HepG2 (cell line): ENCODE data around the gene PFN4. TPM values are rescaled to one million over a fixed set of nuclear protein-coding genes. Genes with fewer than 3 reads are reported as not detected.

Experiments
- AHR ChIP-seq: IDR thresholded peaks from 2 replicates; pipeline ENCODE4 v1.6.1; 2018; ENCODE audit warnings: missing genetic modification reagents, missing compliant biosample characterization
- CHD4 ChIP-seq: fragments of 200-600 bp; sonication (generic); IDR thresholded peaks from 2 replicates; pipeline ENCODE4 v1.7.0; 2017; ENCODE audit warnings: mild to moderate bottlenecking, low read length, borderline replicate concordance
- HNRNPH1 ChIP-seq: fragments of 200-400 bp; formaldehyde crosslinking; optimal IDR thresholded peaks from 2 replicates; pipeline ENCODE3; 2017; ENCODE audit warnings: mild to moderate bottlenecking, low read depth, low read length
- KLF6 ChIP-seq: IDR thresholded peaks from 2 replicates; pipeline ENCODE4 v1.8.0; 2016; ENCODE audit warnings: missing biosample characterization, missing genetic modification reagents
- MZF1 ChIP-seq: sonication (generic); formaldehyde crosslinking; IDR thresholded peaks from 2 replicates; pipeline ENCODE4 v1.8.1; 2023; ENCODE audit warnings: mild to moderate bottlenecking, missing genetic modification reagents, borderline replicate concordance
- NR2F2 ChIP-seq: IDR thresholded peaks from 2 replicates; pipeline ENCODE4 v1.6.1; 2012; ENCODE audit warnings: low read depth, inconsistent platforms, borderline replicate concordance
- ONECUT2 ChIP-seq: sonication (generic); formaldehyde crosslinking; IDR thresholded peaks from 2 replicates; pipeline ENCODE4 v1.4.0; 2020; ENCODE audit warnings: missing genetic modification reagents
- RCOR2 ChIP-seq: IDR thresholded peaks from 2 replicates; pipeline ENCODE4 v1.6.1; 2016; ENCODE audit warnings: missing biosample characterization, missing genetic modification reagents
- RFXANK ChIP-seq: IDR thresholded peaks from 2 replicates; pipeline ENCODE4 v1.6.1; 2016
- RXRB ChIP-seq: IDR thresholded peaks from 2 replicates; pipeline ENCODE4 v1.6.1; 2016; ENCODE audit warnings: borderline replicate concordance, missing genetic modification reagents, missing compliant biosample characterization
- TAF15 ChIP-seq: fragments of 200-400 bp; formaldehyde crosslinking; IDR thresholded peaks from one replicate; pipeline ENCODE4 v1.6.1; 2018; ENCODE audit warnings: mild to moderate bottlenecking, low read depth, low read length; ENCODE audit not compliant: poor library complexity, severe bottlenecking
- TP53 ChIP-seq: sonication (generic); formaldehyde crosslinking; conservative IDR thresholded peaks from 2 replicates; pipeline ENCODE4 v1.4.0; 2020; ENCODE audit warnings: missing genetic modification reagents
- TRIM24 ChIP-seq: sonication (generic); formaldehyde crosslinking; IDR thresholded peaks from 2 replicates; pipeline ENCODE4 v1.8.0; 2022; ENCODE audit warnings: mild to moderate bottlenecking, missing genetic modification reagents
- WIZ ChIP-seq: sonication (generic); formaldehyde crosslinking; IDR thresholded peaks from 2 replicates; pipeline ENCODE4 v1.5.1; 2020; ENCODE audit warnings: mild to moderate bottlenecking, missing genetic modification reagents
- ZBTB7B ChIP-seq: sonication (generic); formaldehyde crosslinking; IDR thresholded peaks from 2 replicates; pipeline ENCODE4 v1.4.0; 2020; ENCODE audit warnings: missing genetic modification reagents
- ZFAT ChIP-seq: sonication (generic); formaldehyde crosslinking; conservative IDR thresholded peaks from 2 replicates; pipeline ENCODE4 v1.8.1; 2023; ENCODE audit warnings: missing genetic modification reagents, inconsistent platforms
- ZNF451 ChIP-seq: sonication (generic); formaldehyde crosslinking; IDR thresholded peaks from 2 replicates; pipeline ENCODE4 v1.5.0; 2020; ENCODE audit warnings: mild to moderate bottlenecking, missing genetic modification reagents
- ZNF501 ChIP-seq: sonication (generic); formaldehyde crosslinking; IDR thresholded peaks from 2 replicates; pipeline ENCODE4 v1.5.1; 2020; ENCODE audit warnings: mild to moderate bottlenecking, moderate library complexity, missing genetic modification reagents
- ZNF674 ChIP-seq: sonication (generic); formaldehyde crosslinking; IDR thresholded peaks from 2 replicates; pipeline ENCODE4 v1.5.0; 2020; ENCODE audit warnings: low read depth, mild to moderate bottlenecking, missing genetic modification reagents
- ZSCAN30 ChIP-seq: sonication (generic); formaldehyde crosslinking; IDR thresholded peaks from 2 replicates; pipeline ENCODE4 v1.5.0; 2020; ENCODE audit warnings: mild to moderate bottlenecking, missing genetic modification reagents
- polyA plus RNA-seq, 8 experiments: library from polyadenylated mRNA; depleted of rRNA in 3 of 8; stranded (reverse) in 7 of 8; unstranded in 1 of 8; fragments of >200 nt; fragmentation: Illumina TruSeq in 4 of 8; extraction: Trizol in 4 of 8; gene quantifications; 2 replicates each; pipeline versions ENCODE4 v1.2.1 to v1.2.3, GENCODE V29; 2011 to 2016; ENCODE audit warnings: low read depth in 4 of 8, missing spikeins in 1 of 8, mixed read lengths in 1 of 8; ENCODE audit not compliant: insufficient read depth in 1 of 8
- total RNA-seq, 5 experiments: library from RNA; depleted of rRNA; stranded (reverse); fragments of >200 nt; fragmentation: Illumina TruSeq; extraction: Trizol; gene quantifications; 2 replicates each; pipeline ENCODE4 v1.2.3, GENCODE V29; 2016; ENCODE audit warnings: low read depth in 1 of 5
- TF ChIP-seq, protein P1 (sequence below): sonication (generic); formaldehyde crosslinking; IDR thresholded peaks from 2 replicates; pipeline ENCODE4 v1.4.0; 2020; ENCODE audit warnings: missing genetic modification reagents
- TF ChIP-seq, protein P2 (sequence below): sonication (generic); formaldehyde crosslinking; IDR thresholded peaks from 2 replicates; pipeline ENCODE4 v1.8.1; 2023; ENCODE audit warnings: mild to moderate bottlenecking, moderate library complexity, missing genetic modification reagents
- TF ChIP-seq, protein P3 (sequence below): sonication (generic); formaldehyde crosslinking; IDR thresholded peaks from 2 replicates; pipeline ENCODE4 v1.5.0; 2020; ENCODE audit warnings: missing genetic modification reagents
- TF ChIP-seq, protein P4 (sequence below): sonication (generic); IDR thresholded peaks from 2 replicates; pipeline ENCODE4 v1.6.1; 2016; ENCODE audit warnings: low read depth, borderline replicate concordance
- TF ChIP-seq, protein P5 (sequence below): sonication (generic); formaldehyde crosslinking; IDR thresholded peaks from 2 replicates; pipeline ENCODE4 v1.4.0; 2020; ENCODE audit warnings: mild to moderate bottlenecking, missing genetic modification reagents, borderline replicate concordance

PFN4 gene
- total and polyA plus RNA-seq, 2 of the 13 experiments (the other 11 are each of a cell fraction or from before 2014, with no cell fraction given) = 0.12 to 0.20 TPM

DNA sequence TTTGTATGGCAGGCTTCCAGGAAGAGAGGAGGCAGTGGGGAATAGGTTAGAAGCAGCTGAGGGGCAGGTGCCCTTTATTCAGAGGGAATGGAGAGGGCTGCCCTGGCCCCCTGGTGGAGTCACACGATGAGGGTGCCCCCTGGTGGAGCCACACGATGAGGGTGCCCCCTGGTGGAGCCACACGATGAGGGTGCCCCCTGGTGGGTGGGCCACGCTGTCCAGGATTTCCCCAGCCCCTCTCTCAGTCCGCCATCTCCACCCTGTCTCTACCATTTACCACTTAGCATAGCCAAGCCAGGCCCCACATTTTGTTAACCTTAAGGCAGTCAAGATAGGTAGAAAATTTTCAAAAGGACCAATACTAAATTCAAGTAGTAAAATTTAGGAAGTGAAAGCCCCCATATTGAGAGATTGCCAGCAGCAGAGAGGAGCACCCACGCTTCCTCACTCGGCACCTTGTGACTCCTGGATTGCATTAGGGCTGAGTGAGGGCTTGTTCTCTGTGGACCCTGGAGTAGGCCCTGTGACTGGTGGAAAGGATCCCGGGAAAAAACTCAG lies 41.4 kb upstream of the PFN4 start (continued):
- TF ChIP-seq, protein P1, sequence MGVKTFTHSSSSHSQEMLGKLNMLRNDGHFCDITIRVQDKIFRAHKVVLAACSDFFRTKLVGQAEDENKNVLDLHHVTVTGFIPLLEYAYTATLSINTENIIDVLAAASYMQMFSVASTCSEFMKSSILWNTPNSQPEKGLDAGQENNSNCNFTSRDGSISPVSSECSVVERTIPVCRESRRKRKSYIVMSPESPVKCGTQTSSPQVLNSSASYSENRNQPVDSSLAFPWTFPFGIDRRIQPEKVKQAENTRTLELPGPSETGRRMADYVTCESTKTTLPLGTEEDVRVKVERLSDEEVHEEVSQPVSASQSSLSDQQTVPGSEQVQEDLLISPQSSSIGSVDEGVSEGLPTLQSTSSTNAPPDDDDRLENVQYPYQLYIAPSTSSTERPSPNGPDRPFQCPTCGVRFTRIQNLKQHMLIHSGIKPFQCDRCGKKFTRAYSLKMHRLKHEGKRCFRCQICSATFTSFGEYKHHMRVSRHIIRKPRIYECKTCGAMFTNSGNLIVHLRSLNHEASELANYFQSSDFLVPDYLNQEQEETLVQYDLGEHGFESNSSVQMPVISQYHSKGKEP (CRISPR knock-in tag) = peak; percentile 40; the same call in 1 of the 2 replicates
- TF ChIP-seq, protein P2, sequence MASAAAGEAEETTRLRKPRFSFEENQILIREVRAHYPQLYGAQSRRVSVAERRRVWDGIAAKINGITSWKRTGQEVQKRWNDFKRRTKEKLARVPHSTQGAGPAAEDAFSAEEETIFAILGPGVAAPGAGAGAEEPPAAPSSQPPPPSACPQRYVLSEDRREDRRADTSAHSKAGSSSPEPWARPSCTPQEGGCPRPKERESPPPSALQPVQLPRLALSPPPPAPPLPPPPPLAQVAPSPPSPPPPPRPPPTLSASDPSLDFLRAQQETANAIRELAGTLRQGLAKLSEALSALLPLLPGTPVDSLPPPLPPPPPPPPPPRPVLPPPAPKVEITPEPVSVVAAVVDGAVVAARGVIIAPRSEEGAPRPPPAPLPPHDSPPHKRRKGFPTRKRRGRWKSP (CRISPR knock-in tag) = no peak; the same call in 1 of the 2 replicates
- TF ChIP-seq ZSCAN30 = no peak
- TF ChIP-seq, protein P3, sequence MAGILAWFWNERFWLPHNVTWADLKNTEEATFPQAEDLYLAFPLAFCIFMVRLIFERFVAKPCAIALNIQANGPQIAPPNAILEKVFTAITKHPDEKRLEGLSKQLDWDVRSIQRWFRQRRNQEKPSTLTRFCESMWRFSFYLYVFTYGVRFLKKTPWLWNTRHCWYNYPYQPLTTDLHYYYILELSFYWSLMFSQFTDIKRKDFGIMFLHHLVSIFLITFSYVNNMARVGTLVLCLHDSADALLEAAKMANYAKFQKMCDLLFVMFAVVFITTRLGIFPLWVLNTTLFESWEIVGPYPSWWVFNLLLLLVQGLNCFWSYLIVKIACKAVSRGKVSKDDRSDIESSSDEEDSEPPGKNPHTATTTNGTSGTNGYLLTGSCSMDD (CRISPR knock-in tag) = no peak
- TF ChIP-seq ZNF674 = no peak
- no peak for TF ChIP-seq CHD4
- TF ChIP-seq MZF1 (CRISPR knock-in tag) = no peak
- no peak for TF ChIP-seq TAF15
- TF ChIP-seq RFXANK (CRISPR knock-in tag) = no peak
- no peak for TF ChIP-seq RCOR2 (CRISPR knock-in tag)
- no peak for TF ChIP-seq TP53 (CRISPR knock-in tag)
- no peak for TF ChIP-seq KLF6 (CRISPR knock-in tag)
- TF ChIP-seq AHR (CRISPR knock-in tag) = 0 out of 2 replicates have a peak, but pooled peaks have one; percentile 15
- TF ChIP-seq ZNF451 (CRISPR knock-in tag) = no peak
- no peak for TF ChIP-seq TRIM24 (CRISPR knock-in tag)
- no peak for TF ChIP-seq HNRNPH1
- TF ChIP-seq RXRB (CRISPR knock-in tag) = 0 out of 2 replicates have a peak, but pooled peaks have one; percentile 21
- peak; percentile 84 for TF ChIP-seq ZBTB7B
- no peak for TF ChIP-seq NR2F2
- TF ChIP-seq, protein P4, sequence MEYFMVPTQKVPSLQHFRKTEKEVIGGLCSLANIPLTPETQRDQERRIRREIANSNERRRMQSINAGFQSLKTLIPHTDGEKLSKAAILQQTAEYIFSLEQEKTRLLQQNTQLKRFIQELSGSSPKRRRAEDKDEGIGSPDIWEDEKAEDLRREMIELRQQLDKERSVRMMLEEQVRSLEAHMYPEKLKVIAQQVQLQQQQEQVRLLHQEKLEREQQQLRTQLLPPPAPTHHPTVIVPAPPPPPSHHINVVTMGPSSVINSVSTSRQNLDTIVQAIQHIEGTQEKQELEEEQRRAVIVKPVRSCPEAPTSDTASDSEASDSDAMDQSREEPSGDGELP = no peak
- no peak for TF ChIP-seq ONECUT2
- TF ChIP-seq, protein P5, sequence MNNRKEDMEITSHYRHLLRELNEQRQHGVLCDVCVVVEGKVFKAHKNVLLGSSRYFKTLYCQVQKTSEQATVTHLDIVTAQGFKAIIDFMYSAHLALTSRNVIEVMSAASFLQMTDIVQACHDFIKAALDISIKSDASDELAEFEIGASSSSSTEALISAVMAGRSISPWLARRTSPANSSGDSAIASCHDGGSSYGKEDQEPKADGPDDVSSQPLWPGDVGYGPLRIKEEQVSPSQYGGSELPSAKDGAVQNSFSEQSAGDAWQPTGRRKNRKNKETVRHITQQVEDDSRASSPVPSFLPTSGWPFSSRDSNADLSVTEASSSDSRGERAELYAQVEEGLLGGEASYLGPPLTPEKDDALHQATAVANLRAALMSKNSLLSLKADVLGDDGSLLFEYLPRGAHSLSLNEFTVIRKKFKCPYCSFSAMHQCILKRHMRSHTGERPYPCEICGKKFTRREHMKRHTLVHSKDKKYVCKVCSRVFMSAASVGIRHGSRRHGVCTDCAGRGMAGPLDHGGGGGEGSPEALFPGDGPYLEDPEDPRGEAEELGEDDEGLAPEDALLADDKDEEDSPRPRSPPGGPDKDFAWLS (CRISPR knock-in tag) = no peak
- peak; percentile 19; the same call in 1 of the 2 replicates for TF ChIP-seq ZNF501 (CRISPR knock-in tag)
- no peak for TF ChIP-seq WIZ (CRISPR knock-in tag)
- TF ChIP-seq ZFAT (CRISPR knock-in tag) = no peak
